Neural cell (in vitro differentiated cells): ENCODE measurements around the gene TRA2A.

Experiments
- CTCF ChIP-seq: fragments of 450-650 bp; IDR thresholded peaks from 2 replicates; pipeline ENCODE4 v1.5.1; 2014; ENCODE audit warnings: antibody characterized with exemption, mild to moderate bottlenecking, moderate library complexity; ENCODE audit not compliant: poor library complexity, severe bottlenecking
- EP300 ChIP-seq: fragments of 450-650 bp; conservative IDR thresholded peaks from 2 replicates; pipeline ENCODE4 v1.6.1; 2014; ENCODE audit warnings: antibody characterized with exemption, mild to moderate bottlenecking, moderate library complexity; ENCODE audit not compliant: poor library complexity, severe bottlenecking
- EZH2 ChIP-seq: fragments of 200-600, 300-800 bp; shearing (Covaris generic), sonication (generic); IDR thresholded peaks from 2 replicates; pipeline ENCODE4 v1.6.1; 2014; ENCODE audit warnings: antibody characterized with exemption, low read length, borderline replicate concordance, mild to moderate bottlenecking; ENCODE audit not compliant: insufficient read depth, poor library complexity, severe bottlenecking
- POLR2AphosphoS5 ChIP-seq: IDR thresholded peaks from 2 replicates; pipeline ENCODE4 v1.6.1; 2012
- RAD21 ChIP-seq: fragments of 450-650 bp; conservative IDR thresholded peaks from 2 replicates; pipeline ENCODE4 v1.6.1; 2014; ENCODE audit warnings: antibody characterized with exemption, mild to moderate bottlenecking, moderate library complexity
- REST ChIP-seq: IDR thresholded peaks from 2 replicates; pipeline ENCODE4 v1.6.1; 2012; ENCODE audit warnings: borderline replicate concordance
- SMC3 ChIP-seq: fragments of 450-650 bp; conservative IDR thresholded peaks from 2 replicates; pipeline ENCODE4 v1.6.1; 2014; ENCODE audit warnings: antibody characterized with exemption, mild to moderate bottlenecking, moderate library complexity; ENCODE audit not compliant: poor library complexity
- TAF1 ChIP-seq: IDR thresholded peaks from 2 replicates; pipeline ENCODE4 v1.6.1; 2012; ENCODE audit warnings: low read depth

GRCh38 chr7:23474829-23475575 is 56.8 kb downstream of the TRA2A start:
- TF ChIP-seq POLR2AphosphoS5 (no peak), CTCF (no peak), EP300 (no peak), EZH2 (no peak), TAF1 (no peak), SMC3 (no peak), REST (no peak), RAD21 (no peak)
